Measurements from ENCODE around the gene TNIP2. TPM values are rescaled to one million over a fixed set of nuclear protein-coding genes. Genes with fewer than 3 reads are reported as not detected.

TNIP2 gene
- total and polyA plus RNA-seq, 2 of the 13 experiments (the other 11 are each of a cell fraction or from before 2014, with no cell fraction given), result 25.6 to 38.0 TPM

- TF ChIP-seq CHD2 (IDR thresholded peaks at IDR 0.05; ENCODE audit: low read depth, low read length) (no peak), CENPX (CRISPR knock-in tag; IDR thresholded peaks at IDR 0.05) (no peak), ZFP36L2 (CRISPR knock-in tag; IDR thresholded peaks at IDR 0.05) (no peak), PCBP2 (optimal IDR thresholded peaks at IDR 0.05; ENCODE audit: low read depth, low read length, poor library complexity, severe bottlenecking) (no peak), ZBTB46 (CRISPR knock-in tag; IDR thresholded peaks at IDR 0.05; ENCODE audit: borderline replicate concordance) (no peak), ZNF598 (CRISPR knock-in tag; IDR thresholded peaks at IDR 0.05; ENCODE audit: borderline replicate concordance) (no peak), ZNF646 (CRISPR knock-in tag; IDR thresholded peaks at IDR 0.05) (no peak), ZNF281 (CRISPR knock-in tag; IDR thresholded peaks at IDR 0.05; ENCODE audit: borderline replicate concordance) (peak; percentile 51; the same call in 1 of the 2 replicates)
- TF ChIP-seq, protein P1, sequence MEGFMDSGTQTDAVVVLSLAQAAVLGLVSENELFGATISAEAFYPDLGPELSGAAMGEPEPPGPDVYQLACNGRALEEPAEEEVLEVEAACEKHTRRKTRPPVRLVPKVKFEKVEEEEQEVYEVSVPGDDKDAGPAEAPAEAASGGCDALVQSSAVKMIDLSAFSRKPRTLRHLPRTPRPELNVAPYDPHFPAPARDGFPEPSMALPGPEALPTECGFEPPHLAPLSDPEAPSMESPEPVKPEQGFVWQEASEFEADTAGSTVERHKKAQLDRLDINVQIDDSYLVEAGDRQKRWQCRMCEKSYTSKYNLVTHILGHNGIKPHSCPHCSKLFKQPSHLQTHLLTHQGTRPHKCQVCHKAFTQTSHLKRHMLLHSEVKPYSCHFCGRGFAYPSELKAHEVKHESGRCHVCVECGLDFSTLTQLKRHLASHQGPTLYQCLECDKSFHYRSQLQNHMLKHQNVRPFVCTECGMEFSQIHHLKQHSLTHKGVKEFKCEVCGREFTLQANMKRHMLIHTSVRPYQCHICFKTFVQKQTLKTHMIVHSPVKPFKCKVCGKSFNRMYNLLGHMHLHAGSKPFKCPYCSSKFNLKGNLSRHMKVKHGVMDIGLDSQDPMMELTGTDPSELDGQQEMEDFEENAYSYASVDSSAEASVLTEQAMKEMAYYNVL (CRISPR knock-in tag; IDR thresholded peaks at IDR 0.05; ENCODE audit: borderline replicate concordance), result no peak
- TF ChIP-seq, protein P2, sequence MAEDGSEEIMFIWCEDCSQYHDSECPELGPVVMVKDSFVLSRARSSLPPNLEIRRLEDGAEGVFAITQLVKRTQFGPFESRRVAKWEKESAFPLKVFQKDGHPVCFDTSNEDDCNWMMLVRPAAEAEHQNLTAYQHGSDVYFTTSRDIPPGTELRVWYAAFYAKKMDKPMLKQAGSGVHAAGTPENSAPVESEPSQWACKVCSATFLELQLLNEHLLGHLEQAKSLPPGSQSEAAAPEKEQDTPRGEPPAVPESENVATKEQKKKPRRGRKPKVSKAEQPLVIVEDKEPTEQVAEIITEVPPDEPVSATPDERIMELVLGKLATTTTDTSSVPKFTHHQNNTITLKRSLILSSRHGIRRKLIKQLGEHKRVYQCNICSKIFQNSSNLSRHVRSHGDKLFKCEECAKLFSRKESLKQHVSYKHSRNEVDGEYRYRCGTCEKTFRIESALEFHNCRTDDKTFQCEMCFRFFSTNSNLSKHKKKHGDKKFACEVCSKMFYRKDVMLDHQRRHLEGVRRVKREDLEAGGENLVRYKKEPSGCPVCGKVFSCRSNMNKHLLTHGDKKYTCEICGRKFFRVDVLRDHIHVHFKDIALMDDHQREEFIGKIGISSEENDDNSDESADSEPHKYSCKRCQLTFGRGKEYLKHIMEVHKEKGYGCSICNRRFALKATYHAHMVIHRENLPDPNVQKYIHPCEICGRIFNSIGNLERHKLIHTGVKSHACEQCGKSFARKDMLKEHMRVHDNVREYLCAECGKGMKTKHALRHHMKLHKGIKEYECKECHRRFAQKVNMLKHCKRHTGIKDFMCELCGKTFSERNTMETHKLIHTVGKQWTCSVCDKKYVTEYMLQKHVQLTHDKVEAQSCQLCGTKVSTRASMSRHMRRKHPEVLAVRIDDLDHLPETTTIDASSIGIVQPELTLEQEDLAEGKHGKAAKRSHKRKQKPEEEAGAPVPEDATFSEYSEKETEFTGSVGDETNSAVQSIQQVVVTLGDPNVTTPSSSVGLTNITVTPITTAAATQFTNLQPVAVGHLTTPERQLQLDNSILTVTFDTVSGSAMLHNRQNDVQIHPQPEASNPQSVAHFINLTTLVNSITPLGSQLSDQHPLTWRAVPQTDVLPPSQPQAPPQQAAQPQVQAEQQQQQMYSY (CRISPR knock-in tag; IDR thresholded peaks at IDR 0.05), result no peak
Measured at GRCh38 chr4:2794486-2795299, 38.6 kb upstream of the TNIP2 start (continued).
